Measurements from ENCODE around the gene DCTN3.

DCTN3 gene

DNA sequence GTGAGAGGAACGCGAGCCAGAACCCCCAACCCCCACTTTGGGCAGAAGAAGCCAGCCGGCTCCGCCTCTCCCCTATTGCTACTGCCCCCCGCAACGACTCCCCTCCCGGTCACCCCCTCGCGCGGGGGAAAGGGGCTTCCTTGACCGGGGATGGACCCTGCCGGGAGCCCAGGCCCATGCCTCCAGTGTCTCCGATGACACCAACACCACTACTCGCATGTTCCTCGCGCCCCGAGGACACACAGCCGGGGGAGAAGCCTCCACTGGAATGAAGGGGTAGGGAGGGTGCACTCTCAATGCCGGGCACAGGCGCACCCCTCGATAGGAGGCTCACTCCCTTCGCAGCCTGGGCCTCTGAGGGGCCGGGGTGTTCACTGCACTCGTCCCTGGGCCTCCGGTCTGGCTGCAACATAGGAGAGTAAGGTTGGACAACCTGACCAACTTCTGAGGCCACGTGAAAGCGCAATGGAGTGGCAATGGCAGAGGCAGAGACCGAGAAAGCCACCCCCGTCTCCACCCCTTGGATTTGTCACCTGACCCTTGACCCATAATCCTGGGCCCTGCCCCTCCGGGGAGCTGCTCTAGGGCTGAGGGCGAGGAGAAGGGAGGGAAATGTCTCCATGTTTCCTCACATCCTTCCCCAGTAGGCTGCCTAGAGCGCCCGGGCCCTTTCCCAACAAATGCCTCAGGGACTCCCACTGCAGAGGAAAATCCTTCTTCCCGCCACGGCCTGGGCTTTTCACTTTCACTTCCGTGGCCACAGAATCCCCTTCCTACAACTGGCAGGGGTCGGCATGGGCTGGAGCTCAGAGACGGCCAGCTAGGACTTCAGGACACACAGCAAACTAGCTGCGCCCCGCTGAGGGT, 29.7 kb downstream of the DCTN3 start:
- DNase-seq (ENCODE audit: low read depth) = no peak

DNA sequence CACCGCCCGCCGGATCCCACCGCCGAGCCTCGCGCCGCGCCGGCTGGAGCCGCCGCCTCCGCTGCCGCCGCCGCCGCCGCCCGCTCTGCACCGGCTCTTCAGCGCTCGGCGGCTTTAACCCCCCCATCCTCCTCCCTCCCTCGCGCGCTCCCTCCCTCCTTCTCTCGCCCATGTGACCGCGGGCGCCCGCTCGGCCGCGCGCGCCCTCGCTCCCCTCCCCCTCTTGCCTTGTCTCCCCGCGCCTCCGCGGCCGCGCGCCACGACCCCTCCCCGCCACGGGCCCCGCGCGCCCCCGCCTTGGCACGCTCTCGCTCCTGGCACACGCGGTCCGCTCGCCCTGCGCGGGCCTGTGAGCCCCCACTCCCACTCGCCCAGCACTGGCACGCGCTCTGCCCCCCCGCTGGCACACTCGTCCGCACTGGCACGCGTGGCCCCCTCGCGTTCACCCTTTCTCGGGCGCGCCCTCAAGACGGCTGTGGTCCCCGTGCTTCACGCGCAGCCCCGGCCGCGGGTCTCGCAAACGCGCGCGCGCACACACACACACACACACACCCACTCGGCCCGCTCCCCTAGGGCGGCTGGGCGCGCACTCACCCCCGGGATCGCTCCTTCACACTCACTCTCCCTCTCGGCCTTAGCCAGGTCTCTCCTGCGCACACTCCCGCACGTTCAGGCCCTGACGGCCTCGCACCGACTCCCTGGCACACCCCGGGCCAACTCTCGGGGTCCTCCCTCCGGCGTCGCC, 30.5 kb downstream of the DCTN3 start, which contains the start of gene CNTFR:
CNTFR (minus strand) TSS at position 89 of the 745 bp plus-strand sequence. CDS start 20,743 bp downstream, outside the sequence.
- DNase-seq (ENCODE audit: low read depth) = no peak

DNA sequence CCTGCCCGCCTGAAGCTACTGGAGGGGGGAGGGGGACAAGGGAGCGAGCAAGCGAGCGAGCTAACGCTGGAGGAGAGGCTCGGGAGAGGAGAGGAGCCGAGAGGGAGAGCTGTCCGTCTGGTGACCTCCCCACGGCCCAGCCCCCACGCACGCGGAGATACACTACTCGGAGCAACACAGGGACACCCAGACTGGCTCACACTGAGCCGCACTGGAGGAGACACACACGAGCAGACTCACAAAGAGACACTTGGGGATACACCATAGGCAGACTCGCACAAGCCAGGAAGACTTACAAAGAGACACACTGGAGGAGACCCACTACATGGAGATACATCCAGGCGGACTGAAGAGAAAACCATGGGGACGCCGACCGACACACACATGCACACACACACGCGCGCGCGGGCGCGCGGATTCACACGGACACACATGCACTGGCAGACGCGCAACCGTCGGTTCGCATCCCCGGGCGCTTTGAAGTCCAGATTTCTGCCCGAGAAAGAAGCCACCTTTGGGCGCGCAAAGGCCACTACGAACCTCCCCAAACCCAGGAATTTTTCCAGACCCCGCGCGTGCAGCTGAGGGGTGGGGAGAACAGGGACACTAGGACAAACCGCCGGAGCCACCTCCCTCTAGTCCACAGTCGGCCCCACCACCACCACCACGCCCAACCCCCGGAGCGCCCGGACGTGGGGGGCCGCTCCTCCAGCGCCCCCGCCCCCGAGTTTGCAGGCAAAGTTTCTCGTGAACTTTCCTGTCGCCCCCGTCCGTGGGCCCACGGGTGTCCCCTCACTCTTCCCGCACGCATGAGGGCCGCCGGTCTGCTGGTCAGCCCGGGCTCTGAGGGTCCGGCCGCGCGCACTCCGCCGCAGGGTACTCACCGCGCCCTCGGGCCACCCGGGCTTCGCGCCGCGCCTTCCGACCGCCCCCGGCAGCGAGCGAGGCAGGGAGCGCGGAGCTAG, 31.3 kb downstream of the DCTN3 start:
- no peak for DNase-seq (ENCODE audit: low read depth)

DNA sequence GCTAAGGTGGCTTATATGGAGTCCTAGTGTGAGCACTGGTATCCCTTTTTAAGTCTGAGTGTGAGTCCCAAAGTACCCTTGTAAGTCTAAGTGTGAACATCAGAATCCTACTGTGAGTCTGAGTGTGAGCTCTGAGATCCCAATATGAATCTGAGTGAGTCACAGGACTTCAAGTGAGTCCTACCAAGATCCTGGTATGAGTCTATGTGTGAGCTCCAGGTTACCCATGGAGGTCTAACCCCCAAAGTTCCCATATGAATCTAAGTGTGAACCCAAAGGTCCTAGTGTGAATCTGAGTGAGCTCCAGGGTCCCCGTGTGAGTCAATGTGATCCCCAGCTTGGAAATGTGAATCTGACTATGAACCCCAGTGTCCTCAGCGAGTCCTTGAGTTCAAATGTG, 33.0 kb downstream of the DCTN3 start:
- DNase-seq (ENCODE audit: low read depth) = no peak

DNA sequence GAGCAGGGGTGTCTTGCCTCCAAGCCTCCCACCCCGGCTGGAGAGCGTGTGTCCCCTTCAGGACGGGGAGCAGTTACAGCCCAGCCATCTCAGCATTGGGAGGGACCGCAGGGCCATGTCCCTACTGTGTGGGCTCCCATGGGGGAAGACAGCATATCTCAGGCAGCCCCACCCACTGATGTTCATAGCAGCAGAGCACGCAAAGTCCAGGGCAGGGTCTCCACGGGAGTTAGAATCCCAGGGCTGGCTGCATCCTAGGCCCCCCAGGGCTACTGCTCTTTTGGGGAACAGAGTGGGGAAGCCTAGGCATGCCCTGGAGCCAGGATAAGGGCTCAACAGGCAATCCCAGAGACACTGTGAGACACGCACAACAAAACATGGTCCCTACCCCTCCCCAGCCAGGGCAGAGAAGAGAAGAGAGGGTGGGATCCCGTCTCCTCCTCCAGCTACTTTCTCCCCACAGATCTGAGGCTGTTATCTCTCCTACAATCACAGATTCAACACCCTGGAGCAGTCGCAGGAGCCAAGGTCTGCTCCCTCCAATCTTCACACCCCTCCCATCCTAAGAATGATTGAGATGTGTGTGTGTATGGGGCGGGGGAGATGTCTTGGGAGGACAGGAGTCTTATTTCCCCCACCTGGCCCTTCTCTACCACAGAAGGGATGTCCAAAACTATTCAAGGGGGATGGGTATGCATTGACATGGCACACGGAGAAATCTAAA, 34.2 kb downstream of the DCTN3 start:
- DNase-seq (ENCODE audit: low read depth) = no peak

DNA sequence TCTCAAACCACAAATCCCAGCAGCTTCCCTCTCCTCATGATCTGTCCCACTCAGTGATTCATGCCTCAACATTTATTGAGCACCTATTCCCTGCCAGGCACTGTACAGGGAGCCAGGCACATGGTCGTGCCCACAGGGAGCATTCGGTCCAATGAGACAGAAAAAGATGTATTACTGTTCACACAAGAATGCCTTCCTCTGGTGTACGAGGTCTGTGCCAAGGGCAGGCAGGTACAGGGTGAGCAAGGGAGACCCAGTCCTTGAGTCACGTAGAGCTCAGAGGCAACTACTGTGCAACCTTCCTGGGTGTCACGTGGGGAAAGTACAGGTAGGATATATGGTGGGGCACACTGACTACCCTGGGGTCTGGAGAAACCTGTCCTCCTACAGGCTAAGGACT, 35.3 kb downstream of the DCTN3 start:
- no peak for DNase-seq (ENCODE audit: low read depth)

DNA sequence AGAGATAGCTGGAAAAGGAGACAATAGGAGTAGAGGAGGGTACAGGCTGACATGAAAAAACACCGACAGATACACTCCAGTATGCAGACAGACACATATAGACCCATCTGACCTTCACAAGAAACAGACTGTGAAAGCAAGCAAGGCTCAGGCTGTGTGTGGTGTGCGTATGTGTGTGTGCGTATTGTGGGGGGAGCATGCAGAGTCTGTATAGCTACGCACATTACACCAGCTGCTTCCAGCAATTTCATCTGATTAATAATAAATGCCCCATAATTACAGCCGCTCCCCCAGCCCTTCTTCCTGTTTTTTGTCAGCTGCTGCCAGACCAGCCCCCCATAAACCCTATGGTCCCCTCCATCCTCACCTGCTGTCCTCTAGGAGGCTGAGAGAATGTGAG, 37.5 kb downstream of the DCTN3 start:
- DNase-seq (ENCODE audit: low read depth) = no peak

DNA sequence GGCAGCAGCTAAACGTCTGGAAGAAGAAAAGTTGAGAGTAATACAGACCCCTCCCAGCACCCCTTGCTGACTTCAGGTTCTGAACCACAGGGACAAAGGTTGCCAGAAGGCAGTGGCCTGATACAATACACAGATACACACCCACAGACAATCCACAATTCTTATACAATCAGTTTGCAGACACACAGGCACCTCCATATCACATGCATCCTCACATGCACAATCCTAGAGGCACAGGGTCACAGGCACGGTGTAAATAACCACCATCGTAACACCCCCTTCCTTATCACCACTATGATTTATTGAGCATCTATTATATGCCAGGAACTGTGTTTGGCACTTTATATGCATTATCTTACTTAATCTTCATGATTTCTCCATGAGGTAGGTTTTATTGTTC, 39.0 kb downstream of the DCTN3 start:
- no peak for DNase-seq (ENCODE audit: low read depth)

DNA sequence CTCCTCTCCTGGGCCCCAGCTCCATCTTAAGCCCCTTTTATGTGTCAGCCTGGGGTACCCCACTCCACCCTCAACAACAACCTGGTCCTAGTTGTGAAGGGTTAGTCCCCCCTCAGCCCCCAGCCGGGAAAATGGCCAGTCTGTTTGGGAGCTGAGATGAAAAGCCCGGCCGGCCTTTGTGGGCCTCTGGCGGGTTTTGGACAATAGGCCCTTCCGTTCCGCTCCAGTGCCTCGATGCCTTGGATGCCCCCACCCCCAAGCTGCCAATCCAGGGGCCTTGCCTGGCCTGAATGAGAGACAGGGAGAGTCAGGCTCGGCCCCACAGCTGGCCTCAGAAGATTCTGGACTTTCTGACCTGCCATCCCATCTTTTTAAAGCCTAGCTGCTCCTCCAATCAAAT, 39.9 kb downstream of the DCTN3 start:
- DNase-seq (ENCODE audit: low read depth) = no peak

DNA sequence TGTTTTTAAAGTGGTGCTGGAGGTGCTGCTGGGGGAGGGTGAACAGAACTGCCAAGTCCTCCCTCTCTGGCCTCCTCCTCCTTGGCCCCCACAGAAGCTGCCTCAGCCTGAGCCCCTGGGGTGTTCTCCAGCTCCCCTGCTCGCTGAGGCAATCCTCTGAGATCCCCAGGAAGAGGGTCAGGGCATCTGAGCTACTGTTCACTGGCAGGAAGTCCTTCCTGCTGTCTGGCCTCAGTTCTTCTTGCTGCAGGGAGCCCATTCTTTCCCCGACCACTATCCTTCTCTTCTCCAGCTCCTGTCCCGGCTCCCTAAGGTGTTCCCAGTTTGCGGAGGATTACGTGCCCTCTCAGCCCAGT, 40.5 kb downstream of the DCTN3 start:
- no peak for DNase-seq (ENCODE audit: low read depth)

DNA sequence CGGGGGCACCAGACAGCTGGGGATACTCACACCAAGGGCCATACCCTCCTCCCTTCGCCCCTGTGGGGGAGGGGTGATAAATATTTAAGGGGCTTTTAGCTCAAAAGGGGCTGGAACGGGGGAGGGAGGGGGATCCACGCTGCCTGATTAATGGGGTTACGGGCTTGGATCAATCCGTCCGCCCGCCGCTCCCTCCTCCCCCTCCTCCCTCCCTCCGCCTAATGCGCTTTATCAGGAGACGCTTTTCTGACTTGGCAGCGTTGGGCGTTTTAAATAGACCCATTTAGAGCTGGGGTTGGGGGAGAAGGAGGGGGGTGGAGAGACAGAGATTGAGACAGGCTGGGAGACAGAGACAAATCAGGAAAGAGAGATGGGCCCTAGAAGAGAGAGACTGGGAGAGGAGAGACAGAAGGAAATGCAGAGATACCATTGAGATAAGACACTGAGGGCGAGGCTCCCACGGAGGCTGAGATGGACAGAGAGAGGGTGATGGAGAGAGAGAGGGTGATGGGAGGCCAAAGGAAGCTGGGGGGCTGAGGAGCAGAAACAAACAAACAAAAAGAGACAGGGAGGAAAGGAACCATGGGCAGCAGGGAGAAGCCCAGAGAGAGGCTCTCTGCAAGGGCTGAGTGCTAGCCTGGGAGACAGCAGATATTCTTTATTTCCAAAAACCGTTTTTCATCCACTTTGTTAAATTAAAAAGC, 41.0 kb downstream of the DCTN3 start:
- DNase-seq (ENCODE audit: low read depth) = no peak

DNA sequence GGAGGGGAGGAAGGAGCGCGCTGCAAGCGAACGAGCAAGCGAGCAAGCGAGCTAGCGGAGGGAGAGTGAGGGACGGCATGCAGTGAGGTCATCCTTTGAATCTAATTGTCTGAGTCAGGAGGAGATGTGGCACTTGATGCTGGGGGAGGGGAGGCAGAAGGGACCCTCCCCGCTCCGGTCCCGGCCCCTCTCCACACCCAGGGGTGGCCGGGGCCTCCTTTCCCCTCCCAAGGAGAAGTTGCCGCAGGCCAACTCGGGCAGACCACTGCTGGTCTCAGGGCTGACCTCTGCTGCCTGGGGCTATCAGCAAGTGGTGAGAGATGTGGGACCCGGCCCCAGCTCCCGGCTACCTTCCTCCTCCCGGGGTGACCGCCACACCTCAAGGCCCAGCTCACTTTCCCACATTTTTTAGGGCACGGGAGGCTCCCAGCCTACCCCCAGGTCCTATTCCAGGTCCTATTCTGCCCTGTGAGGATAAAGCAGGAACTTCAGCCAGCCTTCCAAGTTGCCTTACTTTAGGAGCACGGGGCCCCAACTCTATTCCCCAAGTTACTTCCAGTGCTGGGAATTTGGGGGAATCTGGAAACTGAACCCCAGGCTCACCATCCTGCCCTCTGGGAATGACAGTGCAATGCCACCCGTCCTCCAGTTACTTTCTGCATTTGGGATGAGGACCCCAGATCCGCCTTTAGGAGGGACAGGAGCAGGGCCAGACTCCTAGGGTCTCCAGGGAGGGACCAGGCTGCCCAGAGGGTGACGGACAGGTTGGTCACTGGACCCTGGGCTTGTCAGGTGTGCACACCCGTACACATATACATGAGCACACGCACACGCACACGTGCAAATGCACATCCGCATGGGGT, 41.8 kb downstream of the DCTN3 start:
- DNase-seq (ENCODE audit: low read depth) = no peak

DNA sequence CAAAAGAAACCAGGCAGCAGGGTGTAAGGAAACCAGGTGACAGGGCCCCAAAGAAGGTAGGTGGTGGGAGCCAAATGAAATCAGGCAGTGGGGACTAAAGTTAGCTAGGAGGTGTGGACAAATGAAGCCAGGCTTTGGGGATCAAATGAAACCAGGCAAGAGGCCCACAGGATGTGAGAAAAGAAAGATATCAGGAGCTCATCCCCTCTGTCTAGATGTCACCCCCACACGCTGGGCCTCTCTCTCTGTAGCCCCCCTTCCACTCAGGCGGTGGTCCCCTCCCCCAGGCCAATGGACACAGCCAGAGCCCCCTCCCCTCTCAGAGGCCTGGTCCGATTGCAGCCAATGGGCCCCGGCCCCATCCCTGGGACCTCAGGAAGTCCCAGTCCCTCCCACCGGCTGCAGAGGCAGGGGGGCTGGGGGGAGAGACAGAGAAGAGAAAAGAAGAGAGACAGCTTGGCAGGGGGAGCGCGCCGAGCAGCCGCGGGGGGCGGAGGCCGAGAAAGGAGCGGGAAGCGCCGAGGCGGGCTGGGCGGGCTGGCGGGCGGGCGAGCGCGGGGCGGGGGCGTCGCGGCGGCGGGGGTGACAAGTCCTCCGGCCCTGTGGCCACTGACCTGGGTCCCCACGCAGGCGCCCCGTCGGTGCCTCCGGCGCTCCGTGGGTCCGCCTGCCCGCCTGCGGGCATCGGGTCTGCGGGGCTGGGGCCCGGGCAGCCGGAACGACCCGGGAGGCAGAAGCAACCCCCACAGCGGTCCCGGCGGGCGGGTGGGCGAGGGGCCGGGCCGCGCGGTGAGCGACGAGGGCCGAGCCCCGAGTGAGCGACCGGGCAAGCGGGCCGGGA, 42.7 kb downstream of the DCTN3 start:
- DNase-seq (ENCODE audit: low read depth) = no peak

DNA sequence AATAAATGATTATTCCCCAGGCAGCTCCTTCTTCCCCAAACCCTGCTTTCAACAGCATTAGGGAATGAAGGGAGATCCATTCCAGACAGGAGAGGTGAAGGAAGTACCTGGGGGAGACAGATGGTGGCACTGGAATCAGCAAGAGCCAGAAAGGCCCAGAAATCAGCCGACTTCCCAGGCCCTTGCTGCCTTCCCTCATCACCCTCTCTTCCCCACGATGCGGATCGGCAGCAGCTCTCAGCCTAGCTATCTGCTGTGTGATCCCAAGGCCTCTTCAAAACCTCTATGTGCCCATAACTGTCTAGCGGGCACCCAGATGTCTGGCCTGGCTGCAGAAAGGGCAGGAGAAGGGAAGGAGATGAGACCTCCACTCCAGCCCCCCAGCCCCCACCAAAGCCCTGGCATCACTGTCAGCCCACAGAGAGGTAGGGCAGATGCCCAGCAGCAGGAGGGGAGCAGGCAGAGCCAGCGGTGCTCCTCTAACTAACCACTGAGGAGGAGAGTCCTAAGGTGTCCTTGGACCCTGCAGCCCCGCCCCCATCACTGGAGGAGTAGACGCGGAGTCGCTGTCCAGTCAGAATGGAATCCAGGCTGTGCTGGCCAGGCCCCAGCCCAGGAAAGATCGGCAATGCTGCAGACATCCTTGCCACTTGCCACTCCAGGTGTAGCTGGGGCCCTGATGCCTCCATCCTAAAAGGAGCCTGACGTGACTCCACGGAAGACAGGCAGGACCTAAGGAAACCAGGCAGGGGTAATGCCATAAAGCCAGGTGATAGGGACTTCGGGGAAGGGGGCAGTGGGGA, 43.5 kb downstream of the DCTN3 start:
- no peak for DNase-seq (ENCODE audit: low read depth)

DNA sequence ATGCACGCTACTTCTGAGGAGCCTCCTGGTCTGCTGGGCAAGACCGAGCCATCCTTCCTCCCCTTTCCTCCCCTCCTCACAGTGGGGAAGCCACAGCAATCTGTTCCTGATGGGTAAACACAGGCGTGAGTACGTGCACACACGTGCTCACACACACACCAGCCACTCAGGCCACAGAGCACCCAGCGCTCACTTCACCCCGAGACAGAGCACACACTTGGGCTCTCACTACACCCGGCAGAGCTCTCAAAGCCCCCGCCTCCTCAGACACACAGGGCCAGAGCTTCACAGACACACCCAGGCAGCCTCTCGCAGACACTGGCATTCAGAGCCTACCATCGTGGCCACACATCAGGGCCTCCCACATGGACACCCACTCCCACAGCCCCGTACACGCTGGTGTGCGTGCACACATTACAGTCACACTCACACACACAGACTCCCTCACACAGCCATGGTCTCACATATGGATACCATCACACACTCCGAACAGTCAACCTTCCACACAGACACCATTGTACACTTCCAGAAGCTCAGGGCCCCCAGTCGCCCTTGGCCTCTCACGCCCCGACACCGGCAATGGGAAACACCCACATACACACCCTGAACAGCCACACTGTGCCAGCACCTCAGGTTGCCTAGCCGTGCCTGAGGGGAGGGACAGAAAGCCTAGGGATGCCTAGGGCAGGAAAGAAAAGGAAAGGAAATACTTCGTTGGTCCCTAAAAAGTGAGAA, 44.3 kb downstream of the DCTN3 start:
- no peak for DNase-seq (ENCODE audit: low read depth)

DNA sequence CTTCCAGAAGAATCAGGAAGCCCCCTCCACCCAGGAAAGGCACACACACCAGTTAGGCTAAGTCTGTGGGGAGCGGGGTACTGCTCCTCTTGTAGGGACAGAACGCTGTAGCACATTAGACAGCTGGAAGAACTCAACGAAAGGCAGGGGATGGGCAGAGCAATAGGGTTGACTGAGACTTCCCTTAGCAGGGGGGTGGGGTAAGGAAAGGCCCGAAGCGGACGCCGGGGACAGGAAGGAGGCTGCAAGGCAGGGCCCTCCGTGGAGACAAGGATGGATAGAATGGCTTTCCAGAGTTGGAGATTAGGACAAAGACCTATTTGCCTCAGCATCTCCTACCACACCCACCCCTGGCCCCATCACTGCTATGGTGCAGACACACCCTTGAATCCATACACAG, 45.1 kb downstream of the DCTN3 start:
- DNase-seq (ENCODE audit: low read depth) = no peak

DNA sequence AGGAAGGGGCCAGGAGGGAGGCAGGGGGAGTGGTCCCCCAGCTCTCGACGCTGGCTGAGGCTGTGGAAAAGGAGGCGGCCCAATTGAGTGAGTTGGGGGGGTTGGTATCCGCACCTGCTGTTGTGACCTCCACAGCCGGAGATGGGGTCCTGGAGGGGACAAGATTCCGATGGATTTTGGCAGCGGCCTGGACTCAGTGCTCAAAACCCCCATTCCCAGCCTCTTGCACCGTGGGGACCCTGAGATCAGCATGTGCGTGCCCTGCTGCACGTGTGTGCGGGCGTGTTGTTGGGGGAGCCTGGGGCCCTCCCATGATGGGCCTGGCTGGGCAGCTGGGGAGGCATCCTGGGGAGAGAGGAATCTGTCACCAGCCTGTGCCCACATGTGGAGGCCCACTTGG, 45.7 kb downstream of the DCTN3 start:
- no peak for DNase-seq (ENCODE audit: low read depth)
